ENCODE measurements around the gene RPTOR. TPM values are rescaled to one million over a fixed set of nuclear protein-coding genes. Genes with fewer than 3 reads are reported as not detected.

Gene RPTOR
- polyA plus RNA-seq, 2 donors, result 7.1 to 10.5 TPM

DNA sequence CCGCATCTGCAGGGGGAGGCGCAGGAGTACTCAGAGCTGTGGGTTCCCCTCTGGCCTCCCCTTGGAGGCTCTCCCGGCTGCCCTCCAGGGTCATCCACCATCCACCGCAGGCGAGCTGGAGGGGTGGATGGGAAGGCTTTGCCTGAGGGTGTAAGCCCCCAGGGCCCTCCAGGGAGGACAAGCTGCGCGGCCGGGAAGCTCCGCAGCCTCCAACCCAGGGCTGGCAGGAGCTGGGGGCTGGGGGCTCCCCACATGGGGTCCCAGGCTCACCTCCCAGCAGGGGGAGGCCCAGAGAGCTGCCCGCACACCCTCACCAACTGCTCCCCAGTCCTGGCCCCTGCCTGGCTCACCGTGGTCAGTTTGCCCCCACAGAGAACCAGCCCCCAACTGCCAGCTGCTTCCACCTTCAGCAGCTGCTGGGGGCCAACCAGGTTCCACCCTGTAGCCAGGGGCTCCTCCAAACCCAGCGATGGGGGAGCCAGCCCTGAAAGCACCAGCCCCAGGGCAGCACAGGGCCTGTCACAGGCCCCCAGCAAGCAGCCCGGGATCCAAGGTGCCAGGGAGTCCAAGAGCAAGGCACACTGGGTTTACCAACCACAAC is 427.2 kb downstream of the RPTOR start:
- Histone ChIP-seq H3K4me1 (ENCODE audit: control insufficient read depth in 2 of 2, insufficient read depth in 2 of 2, low read length in 1 of 2) (peaks cover 0 to 19% of the 10 kb centered on the region in 2 donors), H3K27ac (ENCODE audit: low read depth in 2 of 2, low read length in 1 of 2) (no peak overlapping the region), H3K9me3 (ENCODE audit: control insufficient read depth in 2 of 2, insufficient read depth in 1 of 2, low read depth in 1 of 2, low read length in 1 of 2) (no peaks in the 10 kb centered on the region), H3K4me3 (ENCODE audit: low read depth in 1 of 2, low read length in 2 of 2) (no peak overlapping the region), H3K36me3 (ENCODE audit: control insufficient read depth in 2 of 2, insufficient read depth in 2 of 2, low read length in 1 of 2) (no peaks in the 10 kb centered on the region), H3K27me3 (ENCODE audit: control insufficient read depth in 1 of 2, insufficient read depth in 2 of 2, low read length in 2 of 2) (peaks cover 0 to 8% of the 10 kb centered on the region in 2 donors)
- WGBS, 2 donors, result 79 to 83% methylated on average over 12 to 13 of the region's 13 CpGs

DNA sequence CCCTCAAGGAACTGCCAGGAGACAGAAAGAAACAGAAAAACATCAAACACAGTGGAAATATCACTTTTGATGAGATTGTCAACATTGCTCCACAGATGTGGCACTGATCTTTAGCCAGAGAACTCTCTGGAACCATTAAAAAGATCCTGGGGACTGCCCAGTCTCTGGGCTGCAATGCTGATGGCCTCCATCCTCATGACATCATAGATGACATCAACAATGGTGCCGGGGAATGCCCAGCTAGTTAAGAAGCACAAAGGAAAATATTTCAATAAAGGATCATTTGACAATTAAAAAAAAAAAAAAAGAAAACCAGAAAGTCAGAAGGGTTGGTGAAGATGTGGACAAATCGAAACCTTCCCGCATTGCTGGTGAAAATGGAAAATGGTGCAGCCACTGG is 432.1 kb downstream of the RPTOR start:
- H3K4me3 ChIP-seq (ENCODE audit: low read depth in 1 of 2, low read length in 2 of 2), result no peak overlapping the region
- H3K4me1 ChIP-seq (ENCODE audit: control insufficient read depth in 2 of 2, insufficient read depth in 2 of 2, low read length in 1 of 2), result peaks cover 0 to 4% of the 10 kb centered on the region in 2 donors
- H3K36me3 ChIP-seq (ENCODE audit: control insufficient read depth in 2 of 2, insufficient read depth in 2 of 2, low read length in 1 of 2), result no peaks in the 10 kb centered on the region
- no peaks in the 10 kb centered on the region for H3K9me3 ChIP-seq (ENCODE audit: control insufficient read depth in 2 of 2, insufficient read depth in 1 of 2, low read depth in 1 of 2, low read length in 1 of 2)
- H3K27ac ChIP-seq (ENCODE audit: low read depth in 2 of 2, low read length in 1 of 2), result no peak overlapping the region
- WGBS, 2 donors, result 84 to 88% methylated on average over 3 of the region's 3 CpGs
- H3K27me3 ChIP-seq (ENCODE audit: control insufficient read depth in 1 of 2, insufficient read depth in 2 of 2, low read length in 2 of 2), result no peaks in the 10 kb centered on the region

DNA sequence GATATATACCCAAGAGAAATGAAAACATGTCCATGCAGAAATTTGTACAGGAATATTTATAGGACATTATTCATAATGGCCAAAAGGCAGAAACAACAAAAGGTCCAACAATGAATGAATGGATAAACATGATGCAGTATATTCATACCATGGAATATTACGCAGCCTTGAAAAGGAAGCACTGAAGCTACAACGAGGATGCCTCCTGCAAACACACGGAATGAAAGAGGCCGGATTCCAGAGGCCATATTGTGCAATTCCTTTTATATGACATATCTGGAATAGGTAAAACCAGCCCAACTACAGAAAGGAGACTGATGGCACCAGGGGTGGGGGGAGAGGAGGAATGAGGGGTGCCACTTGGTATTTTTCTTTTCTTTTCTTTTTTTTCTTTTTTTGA is 432.5 kb downstream of the RPTOR start:
- Histone ChIP-seq H3K9me3 (ENCODE audit: control insufficient read depth in 2 of 2, insufficient read depth in 1 of 2, low read depth in 1 of 2, low read length in 1 of 2) (no peaks in the 10 kb centered on the region), H3K27ac (ENCODE audit: low read depth in 2 of 2, low read length in 1 of 2) (no peak overlapping the region), H3K27me3 (ENCODE audit: control insufficient read depth in 1 of 2, insufficient read depth in 2 of 2, low read length in 2 of 2) (no peaks in the 10 kb centered on the region), H3K36me3 (ENCODE audit: control insufficient read depth in 2 of 2, insufficient read depth in 2 of 2, low read length in 1 of 2) (no peaks in the 10 kb centered on the region), H3K4me3 (ENCODE audit: low read depth in 1 of 2, low read length in 2 of 2) (no peak overlapping the region), H3K4me1 (ENCODE audit: control insufficient read depth in 2 of 2, insufficient read depth in 2 of 2, low read length in 1 of 2) (peaks cover 0 to 4% of the 10 kb centered on the region in 2 donors)
- 86 to 89% methylated on average over 4 of the region's 4 CpGs for WGBS, 2 donors

DNA sequence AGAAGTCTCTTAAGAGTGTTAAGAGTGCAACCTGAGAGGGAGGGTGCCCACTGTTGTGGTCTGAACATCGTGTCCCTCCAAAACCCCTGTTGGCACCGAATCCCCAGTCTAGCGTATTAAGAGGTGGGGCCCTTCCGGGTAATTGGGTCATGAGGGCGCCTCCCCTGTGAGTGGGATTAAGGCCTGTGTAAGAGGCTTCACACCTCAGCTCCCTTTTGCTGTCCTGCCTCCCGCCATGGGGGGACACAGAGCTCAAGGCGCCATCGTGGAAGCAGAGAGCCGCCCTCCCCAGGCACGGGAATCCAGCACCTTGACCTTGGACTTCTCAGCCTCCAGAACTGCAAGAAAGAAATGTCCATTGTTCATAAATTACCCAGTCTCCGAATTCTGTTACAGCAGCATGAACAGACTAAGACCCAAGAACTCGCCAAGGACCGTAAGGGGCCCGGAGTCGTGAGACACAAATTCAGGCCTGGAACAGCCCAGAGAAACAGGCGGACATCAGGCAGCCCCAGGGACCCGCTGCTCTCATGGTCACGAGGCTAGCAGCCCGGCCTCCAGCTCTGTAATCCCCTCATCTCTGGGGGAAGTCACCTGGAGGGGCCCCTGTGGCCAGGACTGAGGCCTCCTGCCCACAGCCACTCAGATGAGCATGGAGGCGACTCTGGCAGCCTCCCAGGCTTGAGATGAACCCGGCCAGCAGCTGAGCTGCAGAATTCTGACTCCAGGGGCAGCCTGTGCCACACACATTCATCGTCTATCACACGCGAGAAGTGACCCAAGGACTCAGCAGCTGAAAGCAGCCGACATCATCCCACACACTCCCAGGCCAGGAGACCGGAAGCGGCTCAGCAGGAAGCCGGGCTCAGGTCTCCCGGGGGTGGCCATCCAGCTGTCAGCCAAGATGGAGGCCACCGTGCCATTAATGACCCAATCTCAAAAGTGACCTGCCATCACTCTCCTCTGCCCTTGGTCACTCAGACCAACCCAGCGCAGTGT is 434.2 kb downstream of the RPTOR start:
- H3K36me3 ChIP-seq (ENCODE audit: control insufficient read depth in 2 of 2, insufficient read depth in 2 of 2, low read length in 1 of 2), result no peaks in the 10 kb centered on the region
- WGBS, 2 donors, result 83 to 87% methylated on average over 31 of the region's 31 CpGs

DNA sequence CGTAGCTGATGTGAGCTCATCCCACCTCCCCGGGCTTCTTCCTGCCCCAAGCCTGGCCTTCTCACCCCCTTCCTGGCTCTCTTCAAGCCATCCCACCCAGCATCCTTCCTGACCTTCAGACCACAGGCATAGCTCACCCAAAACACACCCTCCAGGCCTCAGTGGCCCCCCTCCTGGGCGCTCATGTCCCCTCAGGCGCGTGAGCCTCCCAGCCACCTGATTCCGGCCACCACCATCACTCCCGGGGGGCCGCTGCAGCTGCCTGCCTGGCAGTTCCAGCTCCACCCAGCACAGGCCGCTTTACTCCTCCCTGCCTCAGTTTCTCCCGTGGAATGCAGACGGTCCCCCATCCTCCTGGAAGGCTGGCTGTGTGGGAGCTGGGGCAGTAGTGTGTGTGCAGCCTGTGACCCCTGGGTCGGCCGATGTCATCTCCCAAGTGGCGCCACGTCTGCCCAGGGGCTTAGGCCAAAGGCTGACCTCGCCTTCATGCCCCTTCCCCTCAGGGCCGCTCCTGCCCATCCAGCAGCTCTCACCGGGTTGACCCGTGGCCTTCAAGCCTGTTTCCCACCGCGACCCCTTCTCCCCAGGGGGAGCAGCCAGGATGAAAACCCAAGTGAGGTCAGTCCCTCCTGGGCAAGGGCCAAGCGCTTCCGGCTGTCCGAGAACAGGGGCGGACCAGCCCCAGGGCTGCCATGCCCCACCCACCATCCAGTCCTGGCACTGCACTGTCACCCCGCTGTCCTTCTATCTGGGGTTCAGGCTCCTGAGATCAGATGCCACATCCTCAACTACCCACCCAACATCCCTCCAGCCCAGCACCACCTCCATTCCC is 435.1 kb downstream of the RPTOR start:
- no peaks in the 10 kb centered on the region for H3K9me3 ChIP-seq (ENCODE audit: control insufficient read depth in 2 of 2, insufficient read depth in 1 of 2, low read depth in 1 of 2, low read length in 1 of 2)
- peaks cover 0 to 4% of the 10 kb centered on the region in 2 donors for H3K4me1 ChIP-seq (ENCODE audit: control insufficient read depth in 2 of 2, insufficient read depth in 2 of 2, low read length in 1 of 2)
- no peak overlapping the region for H3K27ac ChIP-seq (ENCODE audit: low read depth in 2 of 2, low read length in 1 of 2)
- H3K27me3 ChIP-seq (ENCODE audit: control insufficient read depth in 1 of 2, insufficient read depth in 2 of 2, low read length in 2 of 2), result no peaks in the 10 kb centered on the region
- no peaks in the 10 kb centered on the region for H3K36me3 ChIP-seq (ENCODE audit: control insufficient read depth in 2 of 2, insufficient read depth in 2 of 2, low read length in 1 of 2)
- 78 to 81% methylated on average over 26 of the region's 26 CpGs for whole genome bisulfite sequencing, 2 donors
- H3K4me3 ChIP-seq (ENCODE audit: low read depth in 1 of 2, low read length in 2 of 2), result no peak overlapping the region

More for the DNA sequence above, 434.2 kb downstream of the RPTOR start:
- no peaks in the 10 kb centered on the region for H3K9me3 ChIP-seq (ENCODE audit: control insufficient read depth in 2 of 2, insufficient read depth in 1 of 2, low read depth in 1 of 2, low read length in 1 of 2)
- no peak overlapping the region for H3K4me3 ChIP-seq (ENCODE audit: low read depth in 1 of 2, low read length in 2 of 2)
- H3K4me1 ChIP-seq (ENCODE audit: control insufficient read depth in 2 of 2, insufficient read depth in 2 of 2, low read length in 1 of 2), result peaks cover 0 to 4% of the 10 kb centered on the region in 2 donors
- H3K27me3 ChIP-seq (ENCODE audit: control insufficient read depth in 1 of 2, insufficient read depth in 2 of 2, low read length in 2 of 2), result no peaks in the 10 kb centered on the region
- H3K27ac ChIP-seq (ENCODE audit: low read depth in 2 of 2, low read length in 1 of 2), result no peak overlapping the region

DNA sequence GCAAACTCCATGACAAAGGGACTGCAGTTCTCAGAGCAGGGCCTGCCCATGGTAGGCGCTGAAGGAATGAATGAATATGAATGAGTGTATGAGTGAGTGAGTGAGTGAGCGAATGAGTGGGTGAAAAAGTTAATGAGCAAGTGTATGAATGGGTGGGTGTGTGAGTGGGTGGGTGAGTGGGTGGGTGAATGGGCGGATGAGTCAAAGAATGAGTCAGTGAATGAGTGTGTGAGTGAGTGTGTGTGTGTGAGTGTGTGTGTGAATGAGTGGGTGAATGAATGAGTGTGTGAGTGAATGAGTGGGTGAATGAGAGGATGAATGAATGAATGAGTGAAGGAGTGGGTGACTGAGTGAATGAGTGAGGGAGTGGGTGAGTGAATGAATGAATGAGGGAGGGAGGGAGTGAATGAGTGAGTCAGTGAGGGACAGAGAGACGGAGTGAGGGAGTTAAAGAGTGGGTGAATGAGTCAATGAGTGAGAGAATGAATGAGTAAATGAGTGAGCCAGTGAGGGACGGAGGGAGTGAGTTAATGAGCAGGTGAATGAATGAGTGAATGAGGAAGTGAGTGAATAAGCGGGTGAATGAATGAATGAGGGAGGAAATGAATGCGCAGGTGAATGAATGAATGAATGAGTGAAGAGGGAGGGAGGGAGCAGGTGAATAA is 435.9 kb downstream of the RPTOR start:
- H3K36me3 ChIP-seq (ENCODE audit: control insufficient read depth in 2 of 2, insufficient read depth in 2 of 2, low read length in 1 of 2), result no peaks in the 10 kb centered on the region
- no peak overlapping the region for H3K4me3 ChIP-seq (ENCODE audit: low read depth in 1 of 2, low read length in 2 of 2)
- no peaks in the 10 kb centered on the region for H3K27me3 ChIP-seq (ENCODE audit: control insufficient read depth in 1 of 2, insufficient read depth in 2 of 2, low read length in 2 of 2)
- H3K27ac ChIP-seq (ENCODE audit: low read depth in 2 of 2, low read length in 1 of 2), result no peak overlapping the region
- WGBS, 2 donors, result 46 to 48% methylated on average over 7 of the region's 7 CpGs
- H3K9me3 ChIP-seq (ENCODE audit: control insufficient read depth in 2 of 2, insufficient read depth in 1 of 2, low read depth in 1 of 2, low read length in 1 of 2), result no peaks in the 10 kb centered on the region
- H3K4me1 ChIP-seq (ENCODE audit: control insufficient read depth in 2 of 2, insufficient read depth in 2 of 2, low read length in 1 of 2), result peaks cover 0 to 4% of the 10 kb centered on the region in 2 donors

DNA sequence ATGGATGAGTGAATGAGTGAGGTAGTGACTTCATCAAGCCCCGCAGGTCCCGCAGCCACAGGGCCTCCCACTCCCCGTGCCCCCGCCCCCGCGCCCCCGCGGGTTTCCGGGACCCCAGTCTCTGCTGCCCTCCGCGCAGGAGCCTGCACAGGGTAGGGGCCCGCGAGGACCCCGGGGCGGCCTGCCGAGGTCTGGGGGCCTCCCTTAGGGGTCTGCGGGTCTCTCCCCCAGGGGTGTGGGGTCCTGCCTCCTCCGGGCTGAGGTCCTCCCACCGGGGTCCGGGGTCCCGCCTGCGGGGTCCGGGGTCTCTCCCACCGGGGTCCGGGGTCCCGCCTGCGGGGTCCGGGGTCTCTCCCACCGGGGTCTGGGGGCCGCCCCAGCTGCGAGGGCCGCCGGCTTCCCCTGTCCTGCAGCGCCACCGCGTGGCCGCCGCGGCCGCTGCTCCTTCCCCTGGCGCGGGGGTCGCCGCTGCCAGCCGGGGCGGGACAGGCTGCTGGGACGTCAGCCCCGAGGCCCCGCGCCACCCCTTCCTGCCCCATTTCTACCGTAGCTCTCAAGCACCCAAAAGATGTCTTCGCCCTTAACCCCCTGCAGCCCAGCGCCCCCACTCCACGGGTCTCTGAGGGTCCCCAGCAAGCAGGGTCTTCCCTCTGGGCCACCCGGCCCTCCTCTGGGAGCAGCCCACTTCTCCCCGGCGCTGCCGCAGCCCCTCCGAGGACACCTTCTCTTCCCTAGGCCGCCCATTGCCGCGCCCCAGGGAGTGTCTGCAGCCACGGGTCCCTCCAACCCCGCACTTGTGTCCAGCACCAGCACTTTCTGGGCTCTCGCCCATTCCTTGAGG is 436.6 kb downstream of the RPTOR start:
- H3K4me3 ChIP-seq (ENCODE audit: low read depth in 1 of 2, low read length in 2 of 2), result no peak overlapping the region
- H3K9me3 ChIP-seq (ENCODE audit: control insufficient read depth in 2 of 2, insufficient read depth in 1 of 2, low read depth in 1 of 2, low read length in 1 of 2), result no peaks in the 10 kb centered on the region
- H3K36me3 ChIP-seq (ENCODE audit: control insufficient read depth in 2 of 2, insufficient read depth in 2 of 2, low read length in 1 of 2), result no peaks in the 10 kb centered on the region
- H3K27me3 ChIP-seq (ENCODE audit: control insufficient read depth in 1 of 2, insufficient read depth in 2 of 2, low read length in 2 of 2), result no peaks in the 10 kb centered on the region
- no peak overlapping the region for H3K27ac ChIP-seq (ENCODE audit: low read depth in 2 of 2, low read length in 1 of 2)
- 7 to 14% methylated on average over 19 to 65 of the region's 65 CpGs for WGBS, 2 donors
- H3K4me1 ChIP-seq (ENCODE audit: control insufficient read depth in 2 of 2, insufficient read depth in 2 of 2, low read length in 1 of 2), result peaks cover 0 to 4% of the 10 kb centered on the region in 2 donors

DNA sequence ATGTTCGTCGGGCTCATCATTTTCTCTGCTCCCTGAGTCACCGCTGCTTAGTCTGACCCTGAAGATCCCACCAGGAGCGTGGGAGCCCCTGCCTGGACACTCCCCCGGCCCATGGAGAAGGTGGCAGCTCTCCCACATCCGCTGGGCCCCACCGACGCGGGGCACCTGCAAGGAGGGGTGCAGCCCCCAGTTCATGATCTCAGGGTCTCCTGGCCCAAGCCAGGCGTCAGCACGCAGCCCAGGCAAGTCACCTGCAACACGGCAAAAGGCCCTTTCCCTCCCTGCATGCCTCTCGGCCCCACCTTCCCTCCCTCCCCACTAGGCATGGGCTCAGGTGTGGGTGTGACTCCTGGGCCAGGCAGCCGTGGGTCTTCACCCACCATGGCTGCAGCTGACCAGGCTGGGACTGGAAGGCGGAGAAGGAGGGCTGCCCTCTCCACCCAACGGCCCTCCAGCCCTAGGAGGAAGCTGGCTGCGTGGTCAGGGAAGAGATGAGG is 437.3 kb downstream of the RPTOR start:
- Histone ChIP-seq H3K36me3 (ENCODE audit: control insufficient read depth in 2 of 2, insufficient read depth in 2 of 2, low read length in 1 of 2) (no peaks in the 10 kb centered on the region), H3K27me3 (ENCODE audit: control insufficient read depth in 1 of 2, insufficient read depth in 2 of 2, low read length in 2 of 2) (no peaks in the 10 kb centered on the region), H3K9me3 (ENCODE audit: control insufficient read depth in 2 of 2, insufficient read depth in 1 of 2, low read depth in 1 of 2, low read length in 1 of 2) (no peaks in the 10 kb centered on the region), H3K27ac (ENCODE audit: low read depth in 2 of 2, low read length in 1 of 2) (no peak overlapping the region), H3K4me1 (ENCODE audit: control insufficient read depth in 2 of 2, insufficient read depth in 2 of 2, low read length in 1 of 2) (peaks cover 0 to 4% of the 10 kb centered on the region in 2 donors), H3K4me3 (ENCODE audit: low read depth in 1 of 2, low read length in 2 of 2) (no peak overlapping the region)
- WGBS, 2 donors, result 59 to 61% methylated on average over 16 to 17 of the region's 17 CpGs
